HepG2 (cell line): ENCODE measurements around the gene PRR36. TPM values are rescaled to one million over a fixed set of nuclear protein-coding genes. Genes with fewer than 3 reads are reported as not detected.

ENCODE experiments used
- ATAC-seq: fragments of 200-7000 bp; cut with Tn5 transposase; 3 replicates; pipeline ENCODE4 v1.9.1; 2020; ENCODE audit warnings: mild to moderate bottlenecking, moderate library complexity
- BruUV-seq: library from RNA; stranded (reverse); fragments of 400-500 nt; replicated peaks from 2 replicates; lab custom pipeline; 2021; lab: Mats Ljungman, UMichigan
- CTCF ChIA-PET: fragments of 300-600 bp; formaldehyde crosslinking; extraction: SDS; loops from one replicate; lab custom pipeline; 2021; ENCODE audit warnings: low total read pairs, inconsistent platforms, low intra/inter-chr PET ratio; lab: Yijun Ruan, JAX
- POLR2A ChIA-PET: fragments of 350-600 bp; sonication (Branson Sonifier 250); formaldehyde crosslinking; loops from one replicate; lab custom pipeline; 2020; ENCODE audit warnings: antibody characterized with exemption, inconsistent platforms; lab: Yijun Ruan, JAX
- DNase-seq: peaks from one replicate; pipeline ENCODE4 v3.0.0-alpha.2; 2015; ENCODE audit warnings: low spot score
- FAIRE-seq: peaks from 3 replicates; lab custom pipeline; 2011; peaks lifted over from hg19 to GRCh38; lab: Jason Lieb, UNC
- H2AFZ ChIP-seq: one replicate; pipeline ENCODE4 v1.6.1; 2011; ENCODE audit warnings: low read length, inconsistent platforms
- H3K27ac ChIP-seq: fragments of 300-600 bp; 3 replicates; pipeline ENCODE4 v1.8.0; 2011; ENCODE audit warnings: mixed run types, mild to moderate bottlenecking, mixed read lengths, low read length, inconsistent platforms; ENCODE audit not compliant: insufficient read depth; ENCODE audit errors: extremely low read length
- H3K27me3 ChIP-seq, 2 experiments: fragments of 200-600 bp in 1 of 2; 2 replicates in 1 of 2; 3 replicates in 1 of 2; pipeline versions ENCODE4 v1.6.0 to v1.8.0; 2011; ENCODE audit warnings: low read length in 2 of 2, mild to moderate bottlenecking in 2 of 2, moderate library complexity in 2 of 2, inconsistent platforms in 1 of 2; ENCODE audit not compliant: insufficient read depth in 2 of 2, control insufficient read depth in 1 of 2
- H3K36me3 ChIP-seq, 2 experiments: fragments of 200-600 bp in 1 of 2; replicated peaks in 1 of 2; 2 replicates in 1 of 2; 3 replicates in 1 of 2; pipeline versions ENCODE4 v1.5.1 to v1.8.0; 2011; ENCODE audit warnings: low read length in 2 of 2, inconsistent platforms in 1 of 2; ENCODE audit not compliant: insufficient read depth in 2 of 2, control insufficient read depth in 1 of 2
- H3K4me1 ChIP-seq: 2 replicates; pipeline ENCODE4 v1.5.1; 2012; ENCODE audit warnings: low read length, inconsistent platforms; ENCODE audit not compliant: insufficient read depth
- H3K4me2 ChIP-seq: 2 replicates; pipeline ENCODE4 v1.6.0; 2011; ENCODE audit warnings: low read depth, low read length, inconsistent platforms
- H3K4me3 ChIP-seq, 3 experiments: fragments of 200-600 bp in 1 of 3; sonication (generic), shearing (Covaris generic) in 1 of 3; replicated peaks in 1 of 3; 2 replicates each; pipeline ENCODE4 v1.5.1; 2011 to 2016; ENCODE audit warnings: low read length in 3 of 3, inconsistent platforms in 2 of 3, low read depth in 2 of 3, mild to moderate bottlenecking in 2 of 3, control low read depth in 1 of 3, mixed read lengths in 1 of 3; ENCODE audit not compliant: insufficient read depth in 1 of 3
- H3K79me2 ChIP-seq: one replicate; pipeline ENCODE4 v1.6.1; 2011; ENCODE audit warnings: low read length, inconsistent platforms; ENCODE audit not compliant: insufficient read depth
- H3K9ac ChIP-seq: 2 replicates; pipeline ENCODE4 v1.6.0; 2011; ENCODE audit warnings: mild to moderate bottlenecking, low read depth, low read length, inconsistent platforms; ENCODE audit not compliant: insufficient read depth
- H3K9me3 ChIP-seq: 2 replicates; pipeline ENCODE4 v1.5.1; 2012; ENCODE audit warnings: mild to moderate bottlenecking, low read length
- H4K20me1 ChIP-seq: 2 replicates; pipeline ENCODE4 v1.6.0; 2011; ENCODE audit warnings: inconsistent platforms, mild to moderate bottlenecking, low read length, moderate library complexity; ENCODE audit not compliant: insufficient read depth
- ATF1 ChIP-seq: IDR thresholded peaks from 2 replicates; pipeline ENCODE4 v1.6.1; 2016; ENCODE audit warnings: mild to moderate bottlenecking, control low read depth
- DNMT1 ChIP-seq: sonication (generic); formaldehyde crosslinking; IDR thresholded peaks from 2 replicates; pipeline ENCODE4 v1.5.1; 2020; ENCODE audit warnings: mild to moderate bottlenecking, missing genetic modification reagents
- SMAD9 ChIP-seq: sonication (generic); formaldehyde crosslinking; IDR thresholded peaks from 2 replicates; pipeline ENCODE4 v1.5.1; 2020; ENCODE audit warnings: mild to moderate bottlenecking, missing genetic modification reagents
- ZBTB21 ChIP-seq: sonication (generic); formaldehyde crosslinking; IDR thresholded peaks from 2 replicates; pipeline ENCODE4 v1.4.0; 2020; ENCODE audit warnings: missing genetic modification reagents
- ZGPAT ChIP-seq: IDR thresholded peaks from 2 replicates; pipeline ENCODE4 v1.6.1; 2016; ENCODE audit warnings: mild to moderate bottlenecking
- ZNF570 ChIP-seq: sonication (generic); formaldehyde crosslinking; IDR thresholded peaks from 2 replicates; pipeline ENCODE4 v1.4.0; 2020; ENCODE audit warnings: mild to moderate bottlenecking, missing genetic modification reagents, borderline replicate concordance
- ZNF660 ChIP-seq: sonication (generic); formaldehyde crosslinking; IDR thresholded peaks from 2 replicates; pipeline ENCODE4 v1.5.1; 2020; ENCODE audit warnings: mild to moderate bottlenecking, low read depth, missing genetic modification reagents, borderline replicate concordance
- ZNF724P ChIP-seq: sonication (generic); formaldehyde crosslinking; IDR thresholded peaks from 2 replicates; pipeline ENCODE4 v1.8.0; 2022; ENCODE audit warnings: missing genetic modification reagents, borderline replicate concordance
- ZNF75D ChIP-seq: sonication (generic); formaldehyde crosslinking; IDR thresholded peaks from 2 replicates; pipeline ENCODE4 v1.8.1; 2023; ENCODE audit warnings: missing genetic modification reagents, mild to moderate bottlenecking, borderline replicate concordance
- WGBS: methylation state at CpG from one replicate; pipeline ENCODE4 v1.1.6; 2017; ENCODE audit warnings: low lambda C conversion rate; 5-methylcytosine and 5-hydroxymethylcytosine counted together
- in situ Hi-C: cut with HindIII; loops from 2 replicates; pipeline ENCODE4 v1.10.0; 2017; ENCODE audit warnings: low pct_unique_long_range_greater_than_20kb; ENCODE audit not compliant: extremely low pct_ligation_motif_present
- intact Hi-C: fragments of 100-400 bp; cut with micrococcal nuclease; formaldehyde crosslinking; loops from one replicate; pipeline ENCODE4 v1.10.0; 2022; ENCODE audit not compliant: unreplicated experiment
- polyA plus RNA-seq, 8 experiments: library from polyadenylated mRNA; depleted of rRNA in 3 of 8; stranded (reverse) in 7 of 8; unstranded in 1 of 8; fragments of >200 nt; fragmentation: Illumina TruSeq in 4 of 8; extraction: Trizol in 4 of 8; gene quantifications; 2 replicates each; pipeline versions ENCODE4 v1.2.1 to v1.2.3, GENCODE V29; 2011 to 2016; ENCODE audit warnings: low read depth in 4 of 8, missing spikeins in 1 of 8, mixed read lengths in 1 of 8; ENCODE audit not compliant: insufficient read depth in 1 of 8
- total RNA-seq, 5 experiments: library from RNA; depleted of rRNA; stranded (reverse); fragments of >200 nt; fragmentation: Illumina TruSeq; extraction: Trizol; gene quantifications; 2 replicates each; pipeline ENCODE4 v1.2.3, GENCODE V29; 2016; ENCODE audit warnings: low read depth in 1 of 5
- TF ChIP-seq, protein P1 (sequence below): sonication (generic); formaldehyde crosslinking; IDR thresholded peaks from 2 replicates; pipeline ENCODE4 v1.9.0; 2022; ENCODE audit warnings: missing genetic modification reagents, mild to moderate bottlenecking, borderline replicate concordance
- TF ChIP-seq, protein P2 (sequence below): sonication (generic); formaldehyde crosslinking; IDR thresholded peaks from 2 replicates; pipeline ENCODE4 v1.5.0; 2020; ENCODE audit warnings: mild to moderate bottlenecking, missing genetic modification reagents, borderline replicate concordance
- TF ChIP-seq, protein P3 (sequence below): sonication (generic); formaldehyde crosslinking; IDR thresholded peaks from 2 replicates; pipeline ENCODE4 v1.5.0; 2020; ENCODE audit warnings: missing genetic modification reagents
- TF ChIP-seq, protein P4 (sequence below): sonication (generic); IDR thresholded peaks from 2 replicates; pipeline ENCODE4 v1.6.1; 2016; ENCODE audit warnings: low read depth, borderline replicate concordance

The PRR36 gene
- total and polyA plus RNA-seq, 2 of the 13 experiments (the other 11 are each of a cell fraction or from before 2014, with no cell fraction given) = 0.07 to 0.17 TPM

DNA sequence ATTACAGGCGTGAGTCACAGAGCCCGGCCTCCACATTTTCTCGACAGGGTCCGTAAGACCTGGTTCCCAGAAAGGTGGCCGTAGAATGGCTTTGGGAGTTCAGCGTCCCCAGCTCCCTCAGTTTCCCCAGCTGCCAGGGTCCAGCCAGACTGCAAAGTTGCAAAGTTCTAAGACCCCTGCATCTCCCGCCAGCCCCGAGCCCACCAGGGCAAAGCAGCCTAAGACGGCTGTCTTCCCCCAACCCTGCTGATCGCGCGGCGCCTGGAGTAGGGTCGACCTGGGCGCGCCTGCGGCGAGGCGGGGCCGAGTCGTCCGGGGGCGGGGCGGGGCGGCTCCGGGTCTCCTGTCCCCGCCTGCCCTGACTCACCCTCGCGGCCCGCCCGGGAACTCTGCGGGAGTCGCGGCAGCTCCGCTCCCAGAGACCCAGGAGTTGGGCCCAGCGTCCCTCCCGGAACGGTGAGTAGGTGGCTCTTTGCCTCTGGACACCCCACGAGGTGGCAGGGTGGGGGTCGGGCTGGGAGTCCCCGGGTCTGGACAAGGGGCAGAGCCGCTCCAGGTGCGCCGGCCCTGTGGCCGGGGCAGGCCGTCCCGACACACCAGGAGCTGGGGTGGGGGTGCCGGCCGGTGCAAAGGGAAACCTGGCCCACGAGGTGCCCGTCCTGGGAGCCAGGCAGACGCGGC lies 14.1 kb upstream of the PRR36 start, which contains the start of gene LRRC8E:
TSS of gene LRRC8E (plus strand) at position 366 of the 681 bp plus-strand sequence. CDS start 7,094 bp downstream, outside the sequence.
- Histone ChIP-seq H3K27me3 (no peaks in the 10 kb centered on the region), H3K4me2 (peak within 1 kb of the TSS; percentile 88), H3K4me3 (peak within 1 kb of the TSS; percentile 82 to 93 (median 90)), H3K27ac (peak within 1 kb of the TSS; percentile 58), H2AFZ (no peak within 1 kb of the TSS), H3K36me3 (no peaks in the 10 kb centered on the region), H3K4me1 (peaks cover 66% of the 10 kb centered on the region), H3K9me3 (no peaks in the 10 kb centered on the region), H4K20me1 (no peaks in the 10 kb centered on the region), H3K79me2 (peaks cover 7% of the 10 kb centered on the region), H3K9ac (peak within 1 kb of the TSS; percentile 86)
- WGBS = 4% methylated on average over 5 of the region's 53 CpGs
- in situ Hi-C loops = no loop called here
- peak; percentile 94 for ATAC-seq
- BruUV-seq = no TSS peak
- no peak for FAIRE-seq
- intact Hi-C loops = no loop called here
- peak; percentile 59 for DNase-seq
- POLR2A ChIA-PET = interaction anchor here (0.8 to 8.1 kb wide), 12 partner anchors 9 to 57 kb away, joined by 4 to 75 read pairs (median 6); partner anchors contain the start of genes MAP2K7, PRR36, SNAPC2 and TIMM44
- CTCF ChIA-PET = no interaction called here
- TF ChIP-seq, protein P1, sequence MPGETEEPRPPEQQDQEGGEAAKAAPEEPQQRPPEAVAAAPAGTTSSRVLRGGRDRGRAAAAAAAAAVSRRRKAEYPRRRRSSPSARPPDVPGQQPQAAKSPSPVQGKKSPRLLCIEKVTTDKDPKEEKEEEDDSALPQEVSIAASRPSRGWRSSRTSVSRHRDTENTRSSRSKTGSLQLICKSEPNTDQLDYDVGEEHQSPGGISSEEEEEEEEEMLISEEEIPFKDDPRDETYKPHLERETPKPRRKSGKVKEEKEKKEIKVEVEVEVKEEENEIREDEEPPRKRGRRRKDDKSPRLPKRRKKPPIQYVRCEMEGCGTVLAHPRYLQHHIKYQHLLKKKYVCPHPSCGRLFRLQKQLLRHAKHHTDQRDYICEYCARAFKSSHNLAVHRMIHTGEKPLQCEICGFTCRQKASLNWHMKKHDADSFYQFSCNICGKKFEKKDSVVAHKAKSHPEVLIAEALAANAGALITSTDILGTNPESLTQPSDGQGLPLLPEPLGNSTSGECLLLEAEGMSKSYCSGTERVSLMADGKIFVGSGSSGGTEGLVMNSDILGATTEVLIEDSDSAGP (CRISPR knock-in tag) = no peak
- TF ChIP-seq ZNF75D (CRISPR knock-in tag) = no peak
- TF ChIP-seq, protein P2, sequence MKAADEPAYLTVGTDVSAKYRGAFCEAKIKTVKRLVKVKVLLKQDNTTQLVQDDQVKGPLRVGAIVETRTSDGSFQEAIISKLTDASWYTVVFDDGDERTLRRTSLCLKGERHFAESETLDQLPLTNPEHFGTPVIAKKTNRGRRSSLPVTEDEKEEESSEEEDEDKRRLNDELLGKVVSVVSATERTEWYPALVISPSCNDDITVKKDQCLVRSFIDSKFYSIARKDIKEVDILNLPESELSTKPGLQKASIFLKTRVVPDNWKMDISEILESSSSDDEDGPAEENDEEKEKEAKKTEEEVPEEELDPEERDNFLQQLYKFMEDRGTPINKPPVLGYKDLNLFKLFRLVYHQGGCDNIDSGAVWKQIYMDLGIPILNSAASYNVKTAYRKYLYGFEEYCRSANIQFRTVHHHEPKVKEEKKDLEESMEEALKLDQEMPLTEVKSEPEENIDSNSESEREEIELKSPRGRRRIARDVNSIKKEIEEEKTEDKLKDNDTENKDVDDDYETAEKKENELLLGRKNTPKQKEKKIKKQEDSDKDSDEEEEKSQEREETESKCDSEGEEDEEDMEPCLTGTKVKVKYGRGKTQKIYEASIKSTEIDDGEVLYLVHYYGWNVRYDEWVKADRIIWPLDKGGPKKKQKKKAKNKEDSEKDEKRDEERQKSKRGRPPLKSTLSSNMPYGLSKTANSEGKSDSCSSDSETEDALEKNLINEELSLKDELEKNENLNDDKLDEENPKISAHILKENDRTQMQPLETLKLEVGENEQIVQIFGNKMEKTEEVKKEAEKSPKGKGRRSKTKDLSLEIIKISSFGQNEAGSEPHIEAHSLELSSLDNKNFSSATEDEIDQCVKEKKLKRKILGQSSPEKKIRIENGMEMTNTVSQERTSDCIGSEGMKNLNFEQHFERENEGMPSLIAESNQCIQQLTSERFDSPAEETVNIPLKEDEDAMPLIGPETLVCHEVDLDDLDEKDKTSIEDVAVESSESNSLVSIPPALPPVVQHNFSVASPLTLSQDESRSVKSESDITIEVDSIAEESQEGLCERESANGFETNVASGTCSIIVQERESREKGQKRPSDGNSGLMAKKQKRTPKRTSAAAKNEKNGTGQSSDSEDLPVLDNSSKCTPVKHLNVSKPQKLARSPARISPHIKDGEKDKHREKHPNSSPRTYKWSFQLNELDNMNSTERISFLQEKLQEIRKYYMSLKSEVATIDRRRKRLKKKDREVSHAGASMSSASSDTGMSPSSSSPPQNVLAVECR (CRISPR knock-in tag) = peak; percentile 49; the same call in 1 of the 2 replicates
- no peak for TF ChIP-seq SMAD9 (CRISPR knock-in tag)
- TF ChIP-seq, protein P3, sequence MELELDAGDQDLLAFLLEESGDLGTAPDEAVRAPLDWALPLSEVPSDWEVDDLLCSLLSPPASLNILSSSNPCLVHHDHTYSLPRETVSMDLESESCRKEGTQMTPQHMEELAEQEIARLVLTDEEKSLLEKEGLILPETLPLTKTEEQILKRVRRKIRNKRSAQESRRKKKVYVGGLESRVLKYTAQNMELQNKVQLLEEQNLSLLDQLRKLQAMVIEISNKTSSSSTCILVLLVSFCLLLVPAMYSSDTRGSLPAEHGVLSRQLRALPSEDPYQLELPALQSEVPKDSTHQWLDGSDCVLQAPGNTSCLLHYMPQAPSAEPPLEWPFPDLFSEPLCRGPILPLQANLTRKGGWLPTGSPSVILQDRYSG = no peak
- no peak for TF ChIP-seq ZNF570 (CRISPR knock-in tag)
- TF ChIP-seq DNMT1 (CRISPR knock-in tag) = no peak
- TF ChIP-seq ZNF660 = no peak
- no peak; the same call in 1 of the 2 replicates for TF ChIP-seq ZNF724P (CRISPR knock-in tag)
- TF ChIP-seq ZBTB21 (CRISPR knock-in tag) = no peak
- TF ChIP-seq ATF1 (CRISPR knock-in tag) = no peak
- TF ChIP-seq, protein P4, sequence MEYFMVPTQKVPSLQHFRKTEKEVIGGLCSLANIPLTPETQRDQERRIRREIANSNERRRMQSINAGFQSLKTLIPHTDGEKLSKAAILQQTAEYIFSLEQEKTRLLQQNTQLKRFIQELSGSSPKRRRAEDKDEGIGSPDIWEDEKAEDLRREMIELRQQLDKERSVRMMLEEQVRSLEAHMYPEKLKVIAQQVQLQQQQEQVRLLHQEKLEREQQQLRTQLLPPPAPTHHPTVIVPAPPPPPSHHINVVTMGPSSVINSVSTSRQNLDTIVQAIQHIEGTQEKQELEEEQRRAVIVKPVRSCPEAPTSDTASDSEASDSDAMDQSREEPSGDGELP = no peak
- TF ChIP-seq ZGPAT = no peak; the same call in 1 of the 2 replicates
